HG03103 (cell line): Measurements from ENCODE around the gene DENND2D.

Source experiments
- ATAC-seq: cut with Tn5 transposase; IDR thresholded peaks from one replicate; pipeline ENCODE4 v1.9.1; 2021; ENCODE audit warnings: low read depth; ENCODE audit not compliant: unreplicated experiment

Gene DENND2D

GRCh38 chr1:111204201-111204982 is 3.9 kb upstream of the DENND2D start:
- ATAC-seq: peak; percentile 49

GRCh38 chr1:111203681-111204200 is 3.3 kb upstream of the DENND2D start:
- peak; percentile 42 for ATAC-seq

- ATAC-seq: no peak
Observed at GRCh38 chr1:111202707-111203623, 2.5 kb upstream of the DENND2D start.

- no peak for ATAC-seq
Observed at GRCh38 chr1:111202366-111202706, 1.9 kb upstream of the DENND2D start.

GRCh38 chr1:111201275-111202090 is 1.0 kb upstream of the DENND2D start:
- ATAC-seq: no peak

GRCh38 chr1:111200802-111201161 is 336 bp upstream of the DENND2D start:
- no peak for ATAC-seq

- ATAC-seq: no peak
Observed at GRCh38 chr1:111199329-111199728, 1.1 kb downstream of the DENND2D start.

GRCh38 chr1:111198836-111199235 is 1.6 kb downstream of the DENND2D start:
- no peak for ATAC-seq

- no peak for ATAC-seq
Observed at GRCh38 chr1:111197598-111198284, 2.7 kb downstream of the DENND2D start.

GRCh38 chr1:111196213-111196612 is 4.2 kb downstream of the DENND2D start:
- ATAC-seq: no peak

GRCh38 chr1:111195002-111195684 is 5.3 kb downstream of the DENND2D start:
- no peak for ATAC-seq

GRCh38 chr1:111193712-111194480 is 6.5 kb downstream of the DENND2D start:
- ATAC-seq: no peak

GRCh38 chr1:111192658-111193519 is 7.6 kb downstream of the DENND2D start:
- ATAC-seq: no peak

- no peak for ATAC-seq
Observed at GRCh38 chr1:111192074-111192473, 8.4 kb downstream of the DENND2D start.

- no peak for ATAC-seq
Observed at GRCh38 chr1:111191496-111191895, 8.9 kb downstream of the DENND2D start.

GRCh38 chr1:111190931-111191451 is 9.5 kb downstream of the DENND2D start:
- no peak for ATAC-seq

GRCh38 chr1:111184663-111185062 is 15.8 kb downstream of the DENND2D start:
- ATAC-seq: no peak
